HEK293 (cell line): ENCODE results near the gene SNAP23.

Experiments
- KLF9 ChIP-seq: fragments of 450-650 bp; formaldehyde crosslinking; IDR thresholded peaks from 2 replicates; pipeline ENCODE4 v1.5.1; 2016; ENCODE audit warnings: missing biosample characterization, missing genetic modification characterization, low read depth
- ZFHX2 ChIP-seq: fragments of 450-650 bp; formaldehyde crosslinking; conservative IDR thresholded peaks from 2 replicates; pipeline ENCODE4 v1.5.1; 2016; ENCODE audit warnings: missing biosample characterization, missing genetic modification characterization
- ZFP41 ChIP-seq: fragments of 450-650 bp; formaldehyde crosslinking; IDR thresholded peaks from 2 replicates; pipeline ENCODE4 v1.5.1; 2016; ENCODE audit warnings: missing biosample characterization, missing genetic modification characterization, borderline replicate concordance
- TF ChIP-seq, protein P1 (sequence below): fragments of 450-650 bp; formaldehyde crosslinking; IDR thresholded peaks from 2 replicates; pipeline ENCODE4 v1.5.1; 2016; ENCODE audit warnings: missing biosample characterization, missing genetic modification characterization

DNA sequence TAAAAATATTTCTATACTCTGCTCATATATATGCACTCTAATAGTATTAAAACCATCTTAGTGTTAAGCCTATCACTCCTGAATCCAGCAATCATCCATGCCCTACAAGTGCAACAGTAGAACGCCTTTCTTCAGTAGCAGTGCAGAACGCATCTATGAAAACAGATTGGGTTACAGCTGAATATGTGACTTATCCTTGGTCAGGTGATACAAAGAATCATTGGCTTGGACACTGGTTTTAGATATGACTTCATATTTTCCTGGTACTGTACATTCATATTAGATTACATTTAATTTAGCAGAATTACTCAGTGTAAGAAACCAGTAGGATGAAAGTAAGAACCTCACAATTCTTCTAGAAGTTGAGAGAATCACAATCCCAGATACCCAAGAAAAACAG lies 47.8 kb upstream of the SNAP23 start:
- TF ChIP-seq ZFP41 (tag by site-specific recombination), result no peak
- no peak for TF ChIP-seq KLF9 (tag by site-specific recombination)
- TF ChIP-seq, protein P1, sequence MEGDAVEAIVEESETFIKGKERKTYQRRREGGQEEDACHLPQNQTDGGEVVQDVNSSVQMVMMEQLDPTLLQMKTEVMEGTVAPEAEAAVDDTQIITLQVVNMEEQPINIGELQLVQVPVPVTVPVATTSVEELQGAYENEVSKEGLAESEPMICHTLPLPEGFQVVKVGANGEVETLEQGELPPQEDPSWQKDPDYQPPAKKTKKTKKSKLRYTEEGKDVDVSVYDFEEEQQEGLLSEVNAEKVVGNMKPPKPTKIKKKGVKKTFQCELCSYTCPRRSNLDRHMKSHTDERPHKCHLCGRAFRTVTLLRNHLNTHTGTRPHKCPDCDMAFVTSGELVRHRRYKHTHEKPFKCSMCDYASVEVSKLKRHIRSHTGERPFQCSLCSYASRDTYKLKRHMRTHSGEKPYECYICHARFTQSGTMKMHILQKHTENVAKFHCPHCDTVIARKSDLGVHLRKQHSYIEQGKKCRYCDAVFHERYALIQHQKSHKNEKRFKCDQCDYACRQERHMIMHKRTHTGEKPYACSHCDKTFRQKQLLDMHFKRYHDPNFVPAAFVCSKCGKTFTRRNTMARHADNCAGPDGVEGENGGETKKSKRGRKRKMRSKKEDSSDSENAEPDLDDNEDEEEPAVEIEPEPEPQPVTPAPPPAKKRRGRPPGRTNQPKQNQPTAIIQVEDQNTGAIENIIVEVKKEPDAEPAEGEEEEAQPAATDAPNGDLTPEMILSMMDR (tag by site-specific recombination), result no peak
- no peak for TF ChIP-seq ZFHX2 (tag by site-specific recombination)
